ENCODE results near the gene RSPO1.

The RSPO1 gene

DNA sequence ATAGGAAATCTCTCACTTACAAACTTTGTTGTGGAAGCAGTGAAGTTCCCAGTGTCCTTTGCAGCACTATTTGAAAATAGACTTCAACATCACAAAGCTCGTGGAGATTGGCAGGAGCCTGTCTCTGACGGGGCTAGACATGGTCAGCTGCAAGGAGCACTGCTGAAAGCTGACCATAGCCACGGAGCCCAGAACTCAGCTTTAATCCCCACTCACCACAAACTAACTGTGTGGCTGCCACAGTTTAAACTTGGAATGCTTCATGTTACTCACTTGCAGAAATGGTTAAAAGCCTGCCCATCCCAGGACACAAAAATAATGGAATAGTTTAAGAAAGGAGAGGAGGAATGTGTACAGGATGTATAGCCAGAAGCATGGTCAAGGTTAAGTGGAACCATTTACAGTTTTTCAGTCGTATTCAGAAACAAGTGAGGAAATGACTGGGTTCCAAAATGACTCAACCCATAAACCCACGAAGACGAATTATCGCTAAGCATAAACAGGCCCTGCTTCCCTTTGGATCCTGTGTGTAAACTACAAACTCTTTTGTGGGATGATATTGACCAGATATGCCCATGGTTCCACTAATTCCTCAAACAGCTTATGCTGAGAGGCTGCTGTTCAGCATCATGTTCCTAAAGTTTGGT is 59.7 kb downstream of the RSPO1 start:
- ChIA-PET CTCF (interaction anchor here (0.8 kb wide), 1 partner anchor 10 kb away, joined by 3 read pairs; no protein-coding TSS in a partner anchor), POLR2A (no interaction called here)

GRCh38 chr1:37570528-37571334 is 64.0 kb downstream of the RSPO1 start:
- DNase-seq (ENCODE audit: extremely low spot score): no peak
- ChIA-PET POLR2A (no interaction called here), CTCF (no interaction called here)
- TF ChIP-seq, protein P1, sequence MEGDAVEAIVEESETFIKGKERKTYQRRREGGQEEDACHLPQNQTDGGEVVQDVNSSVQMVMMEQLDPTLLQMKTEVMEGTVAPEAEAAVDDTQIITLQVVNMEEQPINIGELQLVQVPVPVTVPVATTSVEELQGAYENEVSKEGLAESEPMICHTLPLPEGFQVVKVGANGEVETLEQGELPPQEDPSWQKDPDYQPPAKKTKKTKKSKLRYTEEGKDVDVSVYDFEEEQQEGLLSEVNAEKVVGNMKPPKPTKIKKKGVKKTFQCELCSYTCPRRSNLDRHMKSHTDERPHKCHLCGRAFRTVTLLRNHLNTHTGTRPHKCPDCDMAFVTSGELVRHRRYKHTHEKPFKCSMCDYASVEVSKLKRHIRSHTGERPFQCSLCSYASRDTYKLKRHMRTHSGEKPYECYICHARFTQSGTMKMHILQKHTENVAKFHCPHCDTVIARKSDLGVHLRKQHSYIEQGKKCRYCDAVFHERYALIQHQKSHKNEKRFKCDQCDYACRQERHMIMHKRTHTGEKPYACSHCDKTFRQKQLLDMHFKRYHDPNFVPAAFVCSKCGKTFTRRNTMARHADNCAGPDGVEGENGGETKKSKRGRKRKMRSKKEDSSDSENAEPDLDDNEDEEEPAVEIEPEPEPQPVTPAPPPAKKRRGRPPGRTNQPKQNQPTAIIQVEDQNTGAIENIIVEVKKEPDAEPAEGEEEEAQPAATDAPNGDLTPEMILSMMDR (IDR thresholded peaks at IDR 0.05; ENCODE audit: control extremely low read depth, extremely low read depth, low read depth, missing control alignments): no peak

More for the DNA sequence above, 59.7 kb downstream of the RSPO1 start:
- TF ChIP-seq, protein P1 (IDR thresholded peaks at IDR 0.05; ENCODE audit: control extremely low read depth, extremely low read depth, low read depth, missing control alignments): no peak
- no peak for DNase-seq (ENCODE audit: extremely low spot score)

DNA sequence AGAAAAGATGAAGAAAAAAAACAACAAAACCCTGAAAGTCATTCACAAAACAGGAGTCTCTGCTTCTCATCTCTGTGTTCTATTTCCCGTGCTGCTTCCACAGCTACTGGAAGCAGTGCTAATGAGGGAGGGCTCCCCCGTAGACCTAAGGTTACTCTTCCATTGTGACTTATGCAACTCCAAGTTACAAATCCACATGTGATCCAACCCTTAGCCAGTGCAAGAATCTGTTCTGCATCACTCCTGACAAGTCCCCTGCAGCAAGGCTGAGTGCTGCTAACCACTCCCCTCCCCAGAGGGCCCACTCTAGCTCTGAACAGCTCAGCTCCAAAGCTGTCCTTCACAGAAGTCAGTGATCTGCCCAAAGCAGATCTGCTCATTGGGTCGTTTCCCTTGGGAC is 67.7 kb downstream of the RSPO1 start:
- ChIA-PET POLR2A (no interaction called here), CTCF (interaction anchor here (1.1 kb wide), 1 partner anchor 115 kb away, joined by 4 read pairs; no protein-coding TSS in a partner anchor)
- no peak for DNase-seq (ENCODE audit: extremely low spot score)
- TF ChIP-seq, protein P1 (IDR thresholded peaks at IDR 0.05; ENCODE audit: control extremely low read depth, extremely low read depth, low read depth, missing control alignments): no peak

DNA sequence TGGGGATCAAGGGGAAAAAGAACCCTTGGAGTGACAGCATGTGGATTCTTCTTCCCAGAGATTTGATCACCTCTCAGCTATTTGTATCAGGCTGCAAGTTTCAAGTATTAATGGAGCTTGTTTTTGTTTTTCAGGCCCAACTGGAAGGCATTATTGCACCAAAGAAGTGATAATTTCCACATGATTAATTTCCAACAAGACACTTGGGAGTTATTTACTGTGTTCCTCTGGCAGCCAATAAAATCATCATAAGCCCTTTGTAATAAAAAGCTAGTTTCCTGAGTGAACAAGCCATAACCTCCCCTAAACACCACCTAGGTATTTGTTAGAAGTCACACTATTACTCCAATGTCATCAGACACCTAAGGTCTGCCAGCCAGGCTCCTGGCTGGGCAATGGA is 69.8 kb downstream of the RSPO1 start:
- ChIA-PET CTCF (interaction anchor here (0.9 to 3.0 kb wide), 6 partner anchors 10 to 295 kb away, joined by 3 to 9 read pairs (median 5); partner anchors contain the start of gene MTF1), POLR2A (no interaction called here)
- DNase-seq (ENCODE audit: extremely low spot score): no peak
- TF ChIP-seq, protein P1 (IDR thresholded peaks at IDR 0.05; ENCODE audit: control extremely low read depth, extremely low read depth, low read depth, missing control alignments): no peak

GRCh38 chr1:37562984-37563383 is 71.7 kb downstream of the RSPO1 start:
- POLR2A ChIA-PET: no interaction called here
- DNase-seq (ENCODE audit: extremely low spot score): no peak
- CTCF ChIA-PET: interaction anchor here (0.8 to 3.0 kb wide), 8 partner anchors 14 to 297 kb away, joined by 3 to 7 read pairs (median 4); partner anchors contain the start of genes CDCA8 and MTF1
- TF ChIP-seq, protein P1 (IDR thresholded peaks at IDR 0.05; ENCODE audit: control extremely low read depth, extremely low read depth, low read depth, missing control alignments): no peak
